HG02970 (cell line): ENCODE data around the gene CDCA7L.
"Not testable (repeated sequence)": the region's sequence is repeated elsewhere in the genome, so short reads cannot be mapped to it uniquely, and the experiment has no call there.

Experiments
- ATAC-seq: cut with Tn5 transposase; IDR thresholded peaks from one replicate; pipeline ENCODE4 v1.9.1; 2021; ENCODE audit warnings: mild to moderate bottlenecking, moderate library complexity, moderate number of reproducible peaks; ENCODE audit not compliant: unreplicated experiment, low FRiP score

The CDCA7L gene

DNA sequence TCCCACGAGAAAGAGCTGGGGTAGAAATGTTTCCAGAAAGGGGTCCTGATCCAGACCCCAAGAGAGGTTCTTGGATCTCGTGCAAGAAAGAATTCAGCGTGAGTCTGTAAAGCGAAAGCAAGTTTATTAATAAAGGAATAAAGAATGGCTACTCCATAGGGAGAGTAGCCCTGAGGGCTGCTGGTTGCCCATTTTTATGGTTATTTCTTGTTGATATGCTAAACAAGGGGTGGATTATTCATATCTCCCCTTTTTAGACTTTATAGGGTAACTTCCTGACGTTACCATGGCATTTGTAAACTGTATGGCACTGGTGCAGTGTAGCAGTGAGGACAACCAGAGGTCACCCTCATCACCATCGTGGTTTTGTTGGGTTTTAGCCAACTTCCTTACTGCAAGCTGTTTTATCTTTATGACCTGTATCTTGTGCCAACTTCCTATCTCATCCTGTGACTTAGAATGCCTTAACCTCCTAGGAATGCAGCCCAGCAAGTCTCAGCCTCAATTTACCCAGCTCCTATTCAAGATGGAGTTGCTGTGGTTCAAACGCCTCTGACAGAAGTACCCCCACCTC lies 80.0 kb downstream of the CDCA7L start:
- ATAC-seq, result not testable (repeated sequence)

DNA sequence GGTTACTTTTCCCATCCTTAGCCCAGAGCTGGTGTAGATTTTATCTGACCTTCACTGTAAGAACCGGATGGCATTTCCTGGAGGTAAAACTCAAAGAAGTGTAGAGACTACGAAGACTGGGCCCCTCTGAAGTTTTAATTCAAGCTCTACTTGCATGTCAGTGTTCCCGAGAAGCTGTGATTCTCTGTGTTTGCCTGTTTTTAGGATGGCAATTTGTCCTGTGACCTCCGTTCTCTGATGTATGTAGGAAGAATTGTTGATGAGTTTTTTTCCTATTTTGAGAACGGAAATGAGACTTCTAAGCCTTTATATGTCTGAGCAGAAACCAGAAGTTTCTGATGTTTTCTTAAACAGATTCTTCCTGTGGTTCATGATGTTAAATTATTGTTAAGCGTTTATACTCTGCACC lies 94.1 kb downstream of the CDCA7L start:
- no peak for ATAC-seq
